B cell (primary cell): ENCODE results near the gene ATP10A. TPM values are rescaled to one million over a fixed set of nuclear protein-coding genes. Genes with fewer than 3 reads are reported as not detected.

ENCODE experiments used
- ATAC-seq: fragments of 200-7000 bp; cut with Tn5 transposase; one replicate; pipeline ENCODE4 v1.10.0; 2021; ENCODE audit warnings: low read depth, mild to moderate bottlenecking, moderate number of reproducible peaks, moderate library complexity
- CTCF ChIA-PET: fragments of 350-600 bp; sonication (Branson Sonifier 250); formaldehyde crosslinking; loops from one replicate; lab custom pipeline; 2021; ENCODE audit warnings: antibody characterized with exemption, inconsistent platforms; lab: Charles Lee
- POLR2A ChIA-PET: fragments of 350-600 bp; sonication (Branson Sonifier 250); formaldehyde crosslinking; loops from one replicate; lab custom pipeline; 2021; ENCODE audit warnings: antibody characterized with exemption; lab: Charles Lee
- DNase-seq: peaks from one replicate; pipeline ENCODE4 v3.0.0; 2013
- H2AFZ ChIP-seq: 2 replicates; pipeline ENCODE4 v1.6.1; 2012; ENCODE audit warnings: mild to moderate bottlenecking, low read depth, low read length; ENCODE audit not compliant: insufficient read depth, poor library complexity, severe bottlenecking
- H3K27ac ChIP-seq, 2 donors: 1 replicate in 1 of 2; 2 replicates in 1 of 2; pipeline ENCODE4 v1.5.1; 2012 to 2013; ENCODE audit warnings: low read length in 2 of 2, mild to moderate bottlenecking in 2 of 2, moderate library complexity in 1 of 2
- H3K27me3 ChIP-seq, 4 experiments: fragments of 200-600 bp in 1 of 4; sonication (generic) in 1 of 4; replicated peaks in 1 of 4; 1 replicate in 2 of 4; 2 replicates in 2 of 4; pipeline versions ENCODE4 v1.6.1 to v1.7.0; 2013 to 2016; ENCODE audit warnings: low read length in 3 of 4, mild to moderate bottlenecking in 2 of 4, mixed read lengths in 1 of 4, moderate library complexity in 1 of 4; ENCODE audit not compliant: insufficient read depth in 4 of 4, control insufficient read depth in 3 of 4; ENCODE audit errors: control extremely low read depth in 1 of 4
- H3K36me3 ChIP-seq, 2 experiments: replicated peaks in 1 of 2; 1 replicate in 1 of 2; 2 replicates in 1 of 2; pipeline versions ENCODE4 v1.6.1 to v1.7.1; 2013; ENCODE audit warnings: low read length in 1 of 2; ENCODE audit not compliant: insufficient read depth in 2 of 2, control insufficient read depth in 1 of 2; ENCODE audit errors: control extremely low read depth in 1 of 2, extremely low read depth in 1 of 2
- H3K4me1 ChIP-seq, 2 donors: fragments of 200-600 bp in 1 of 2; sonication (generic) in 1 of 2; 1 replicate in 1 of 2; 2 replicates in 1 of 2; pipeline versions ENCODE4 v1.5.1 to v1.6.1; 2013 to 2017; ENCODE audit warnings: low read length in 2 of 2; ENCODE audit not compliant: control insufficient read depth in 2 of 2, insufficient read depth in 2 of 2
- H3K4me2 ChIP-seq: replicated peaks from 2 replicates; pipeline ENCODE3; 2012; ENCODE audit warnings: mild to moderate bottlenecking, low read depth, low read length; ENCODE audit not compliant: poor library complexity, severe bottlenecking
- H3K4me3 ChIP-seq, 5 experiments: fragments of 200-600 bp in 1 of 5; sonication (generic) in 1 of 5; 1 replicate in 3 of 5; 2 replicates in 2 of 5; pipeline versions ENCODE4 v1.5.1 to v1.7.0; 2011 to 2016; ENCODE audit warnings: low read length in 4 of 5, mild to moderate bottlenecking in 4 of 5, low read depth in 2 of 5, control low read depth in 1 of 5, moderate library complexity in 1 of 5; ENCODE audit not compliant: insufficient read depth in 1 of 5; ENCODE audit errors: control extremely low read depth in 1 of 5, extremely low read depth in 1 of 5
- H3K79me2 ChIP-seq: fragments of 200-600 bp; sonication (generic); one replicate; pipeline ENCODE4 v1.6.0; 2016; ENCODE audit warnings: low read length; ENCODE audit not compliant: control insufficient read depth, insufficient read depth
- H3K9ac ChIP-seq: fragments of 200-600 bp; sonication (generic); 2 replicates; pipeline ENCODE4 v1.6.1; 2017; ENCODE audit warnings: mild to moderate bottlenecking, low read length, moderate library complexity
- H3K9me3 ChIP-seq, 3 donors: one replicate each; pipeline versions ENCODE4 v1.6.1 to v1.7.1; 2013; ENCODE audit warnings: low read length in 2 of 3; ENCODE audit not compliant: control insufficient read depth in 2 of 3, insufficient read depth in 1 of 3; ENCODE audit errors: control extremely low read depth in 1 of 3
- H4K20me1 ChIP-seq: 2 replicates; pipeline ENCODE4 v1.6.0; 2012; ENCODE audit warnings: mild to moderate bottlenecking, low read length; ENCODE audit not compliant: insufficient read depth, control insufficient read depth, poor library complexity, severe bottlenecking
- H3K27ac Mint-ChIP-seq: one replicate; pipeline ENCODE4 v1.8.0; 2021; ENCODE audit warnings: mixed read lengths
- H3K27me3 Mint-ChIP-seq: one replicate; pipeline ENCODE4 v1.8.0; 2021; ENCODE audit warnings: mixed read lengths
- H3K4me1 Mint-ChIP-seq: one replicate; pipeline ENCODE4 v1.8.0; 2021; ENCODE audit warnings: mixed read lengths
- H3K4me3 Mint-ChIP-seq: one replicate; pipeline ENCODE4 v1.8.0; 2021; ENCODE audit warnings: mixed read lengths
- H3K9me3 Mint-ChIP-seq: one replicate; pipeline ENCODE4 v1.8.0; 2022; ENCODE audit warnings: mixed read lengths; ENCODE audit not compliant: insufficient read depth
- EZH2 ChIP-seq: IDR thresholded peaks from 2 replicates; pipeline ENCODE4 v1.6.1; 2012; ENCODE audit warnings: borderline replicate concordance, low read depth, mild to moderate bottlenecking, moderate library complexity, low read length; ENCODE audit not compliant: insufficient read depth, poor library complexity, severe bottlenecking
- WGBS: methylation state at CpG from one replicate; pipeline ENCODE4 v1.1.5; 2013; ENCODE audit warnings: missing lambda C conversion rate; ENCODE audit not compliant: insufficient coverage; 5-methylcytosine and 5-hydroxymethylcytosine counted together
- intact Hi-C: fragments of 100-400 bp; cut with micrococcal nuclease; formaldehyde crosslinking; loops from one replicate; pipeline ENCODE4 v1.10.0; 2022
- polyA plus RNA-seq: library from polyadenylated mRNA; depleted of rRNA; stranded (reverse); fragments of >200 nt; gene quantifications from 2 replicates; pipeline ENCODE4 v1.2.3, GENCODE V29; 2012
- total RNA-seq, 2 donors: library from RNA; stranded (reverse); fragments of 120-200 nt in 1 of 2; gene quantifications; 1 replicate in 1 of 2; 2 replicates in 1 of 2; pipeline versions ENCODE4 v1.2.3 to v1.2.4, GENCODE V29; 2013 to 2022
- TF ChIP-seq, protein P1 (sequence below): fragments of 200-600 bp; IDR thresholded peaks from one replicate; pipeline ENCODE4 v1.8.0; 2022; ENCODE audit warnings: antibody characterized with exemption, mild to moderate bottlenecking

ATP10A gene
- total and polyA plus RNA-seq, 2 donors (not counting 1 experiment from before 2014, with no cell fraction given) = 0.21 to 0.22 TPM

DNA sequence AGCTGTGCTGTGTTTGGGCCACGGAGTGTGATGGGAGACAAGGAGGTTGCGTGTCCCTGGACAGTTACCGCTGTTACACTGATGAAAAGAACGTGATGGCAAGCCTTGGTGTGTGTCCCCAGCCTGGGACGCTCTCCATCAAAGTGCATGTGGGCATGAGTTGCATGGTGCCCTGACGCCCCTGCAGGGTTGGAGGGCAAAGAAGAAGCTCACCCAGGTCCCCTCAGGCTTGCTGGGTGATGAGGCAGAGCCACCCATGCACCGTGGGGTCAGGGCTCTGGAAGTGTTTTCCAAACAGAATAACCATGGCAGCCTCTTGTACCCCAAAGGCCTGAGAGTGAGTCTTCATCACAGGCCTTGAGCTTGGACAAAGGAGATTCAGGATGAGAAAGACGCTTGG, 189.2 kb downstream of the ATP10A start:
- Histone ChIP-seq H3K79me2 (no peaks in the 10 kb centered on the region), H3K27me3 (peaks cover 0 to 10% (median 0%) of the 10 kb centered on the region in 4 experiments), H3K36me3 (no peaks in the 10 kb centered on the region), H2AFZ (no peak overlapping the region), H3K27ac (no peak overlapping the region), H3K4me2 (no peak overlapping the region), H3K4me1 (no peaks in the 10 kb centered on the region), H3K9me3 (no peaks in the 10 kb centered on the region), H3K9ac (no peak overlapping the region), H4K20me1 (no peaks in the 10 kb centered on the region), H3K4me3 (no peak overlapping the region)
- WGBS = 90% methylated on average over 7 of the region's 8 CpGs
- Mint-ChIP-seq H3K4me3 (no peak overlapping the region), H3K27ac (no peak overlapping the region), H3K27me3 (peaks cover 10% of the 10 kb centered on the region), H3K9me3 (no peaks in the 10 kb centered on the region), H3K4me1 (no peaks in the 10 kb centered on the region)
- intact Hi-C loops = no loop called here
- no peak for DNase-seq
- ChIA-PET POLR2A (no interaction called here), CTCF (no interaction called here)
- no peak for ATAC-seq
- no peak for TF ChIP-seq EZH2
- TF ChIP-seq, protein P1, sequence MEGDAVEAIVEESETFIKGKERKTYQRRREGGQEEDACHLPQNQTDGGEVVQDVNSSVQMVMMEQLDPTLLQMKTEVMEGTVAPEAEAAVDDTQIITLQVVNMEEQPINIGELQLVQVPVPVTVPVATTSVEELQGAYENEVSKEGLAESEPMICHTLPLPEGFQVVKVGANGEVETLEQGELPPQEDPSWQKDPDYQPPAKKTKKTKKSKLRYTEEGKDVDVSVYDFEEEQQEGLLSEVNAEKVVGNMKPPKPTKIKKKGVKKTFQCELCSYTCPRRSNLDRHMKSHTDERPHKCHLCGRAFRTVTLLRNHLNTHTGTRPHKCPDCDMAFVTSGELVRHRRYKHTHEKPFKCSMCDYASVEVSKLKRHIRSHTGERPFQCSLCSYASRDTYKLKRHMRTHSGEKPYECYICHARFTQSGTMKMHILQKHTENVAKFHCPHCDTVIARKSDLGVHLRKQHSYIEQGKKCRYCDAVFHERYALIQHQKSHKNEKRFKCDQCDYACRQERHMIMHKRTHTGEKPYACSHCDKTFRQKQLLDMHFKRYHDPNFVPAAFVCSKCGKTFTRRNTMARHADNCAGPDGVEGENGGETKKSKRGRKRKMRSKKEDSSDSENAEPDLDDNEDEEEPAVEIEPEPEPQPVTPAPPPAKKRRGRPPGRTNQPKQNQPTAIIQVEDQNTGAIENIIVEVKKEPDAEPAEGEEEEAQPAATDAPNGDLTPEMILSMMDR = no peak

DNA sequence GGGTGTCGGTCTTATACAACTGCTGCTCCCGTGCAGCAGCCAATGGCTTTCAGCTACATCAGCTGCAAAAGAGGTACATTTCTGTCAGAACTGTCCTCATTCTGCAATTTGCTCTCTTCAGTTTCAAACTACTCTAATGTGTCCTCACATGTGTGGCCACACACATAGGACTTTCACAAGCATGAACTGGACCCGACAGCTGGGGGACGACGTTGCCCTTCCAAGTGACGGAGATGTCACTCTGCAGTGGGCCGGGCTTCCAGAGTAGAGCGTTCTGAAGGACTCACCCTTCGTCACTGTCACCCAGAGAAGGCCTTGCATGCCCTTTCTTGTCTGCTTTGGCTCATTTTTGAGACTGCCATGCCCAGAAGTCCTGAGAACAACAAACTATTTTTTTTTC, 189.8 kb downstream of the ATP10A start:
- Histone ChIP-seq H3K79me2 (no peaks in the 10 kb centered on the region), H3K9ac (no peak overlapping the region)
- no peak for ATAC-seq

More for the DNA sequence above, 189.8 kb downstream of the ATP10A start:
- Histone ChIP-seq H3K4me1 (no peaks in the 10 kb centered on the region), H3K4me2 (no peak overlapping the region), H3K27me3 (peaks cover 0 to 13% (median 0%) of the 10 kb centered on the region in 4 experiments), H4K20me1 (no peaks in the 10 kb centered on the region), H3K9me3 (no peaks in the 10 kb centered on the region), H3K27ac (no peak overlapping the region), H3K36me3 (no peaks in the 10 kb centered on the region), H3K4me3 (no peak overlapping the region), H2AFZ (no peak overlapping the region)
- peaks cover 10% of the 10 kb centered on the region for H3K27me3 Mint-ChIP-seq
- no peak overlapping the region for H3K4me3 Mint-ChIP-seq
- TF ChIP-seq, protein P1 = no peak
- TF ChIP-seq EZH2 = no peak
- H3K27ac Mint-ChIP-seq = no peak overlapping the region
- no peak for DNase-seq
- ChIA-PET CTCF (no interaction called here), POLR2A (no interaction called here)
- no peaks in the 10 kb centered on the region for H3K4me1 Mint-ChIP-seq
- H3K9me3 Mint-ChIP-seq = no peaks in the 10 kb centered on the region
- intact Hi-C loops = no loop called here
- WGBS = 93% methylated on average over 9 of the region's 9 CpGs
